H1 (cell line): ENCODE results near the gene FBXO38. TPM values are rescaled to one million over a fixed set of nuclear protein-coding genes. Genes with fewer than 3 reads are reported as not detected.

Source experiments
- CTCF ChIA-PET: fragments of 300-600 bp; sonication (Branson Sonifier 250); formaldehyde crosslinking; loops from one replicate; lab custom pipeline; 2021; ENCODE audit not compliant: partially characterized antibody; lab: Charles Lee
- POLR2A ChIA-PET: fragments of 300-600 bp; sonication (Branson Sonifier 250); formaldehyde crosslinking; loops from one replicate; lab custom pipeline; 2021; ENCODE audit warnings: inconsistent platforms; ENCODE audit not compliant: partially characterized antibody; lab: Charles Lee
- DNase-seq, 2 experiments: peaks; one replicate each; pipeline versions ENCODE4 v3.0.0 to v3.0.0-alpha.2; 2010 to 2022; ENCODE audit warnings: low spot score in 2 of 2, low read depth in 1 of 2, mixed read lengths in 1 of 2
- FAIRE-seq: peaks from 2 replicates; lab custom pipeline; 2011; peaks lifted over from hg19 to GRCh38; lab: Jason Lieb, UNC
- H2AFZ ChIP-seq: 2 replicates; pipeline ENCODE4 v1.8.1; 2012; ENCODE audit warnings: low read length, inconsistent platforms
- H2AK5ac ChIP-seq: 2 replicates; pipeline ENCODE4 v1.6.1; 2013; ENCODE audit warnings: low read depth, low read length
- H2BK120ac ChIP-seq: replicated peaks from 2 replicates; pipeline ENCODE3; 2013; ENCODE audit warnings: low read depth, low read length, inconsistent platforms
- H2BK12ac ChIP-seq: 2 replicates; pipeline ENCODE4 v1.6.1; 2013; ENCODE audit warnings: low read depth, low read length
- H2BK15ac ChIP-seq: 2 replicates; pipeline ENCODE4 v1.6.1; 2013; ENCODE audit warnings: low read length
- H2BK20ac ChIP-seq: 2 replicates; pipeline ENCODE4 v1.6.1; 2013; ENCODE audit warnings: low read length
- H2BK5ac ChIP-seq: 2 replicates; pipeline ENCODE4 v1.6.1; 2013; ENCODE audit warnings: low read depth, low read length
- H3K14ac ChIP-seq: 2 replicates; pipeline ENCODE4 v1.6.1; 2013; ENCODE audit warnings: inconsistent platforms; ENCODE audit not compliant: insufficient read length
- H3K18ac ChIP-seq: 2 replicates; pipeline ENCODE4 v1.6.1; 2013; ENCODE audit warnings: low read length; ENCODE audit errors: extremely low read depth
- H3K23ac ChIP-seq: 2 replicates; pipeline ENCODE4 v1.6.1; 2013; ENCODE audit warnings: inconsistent platforms; ENCODE audit not compliant: insufficient read length
- H3K23me2 ChIP-seq: 2 replicates; pipeline ENCODE4 v1.6.1; 2013; ENCODE audit warnings: low read depth, low read length
- H3K27ac ChIP-seq: 2 replicates; pipeline ENCODE4 v1.6.1; 2011; ENCODE audit warnings: low read depth, low read length, inconsistent platforms
- H3K27me3 ChIP-seq, 4 experiments: replicated peaks in 1 of 4; 1 replicate in 1 of 4; 2 replicates in 3 of 4; pipeline versions ENCODE4 v1.6.1 to v1.8.1; 2011 to 2013; ENCODE audit warnings: low read length in 3 of 4, mild to moderate bottlenecking in 3 of 4, inconsistent platforms in 2 of 4, mixed read lengths in 2 of 4, moderate library complexity in 1 of 4; ENCODE audit not compliant: control insufficient read depth in 3 of 4, insufficient read depth in 3 of 4; ENCODE audit errors: extremely low read depth in 1 of 4
- H3K36me3 ChIP-seq, 4 experiments: 2 replicates each; pipeline versions ENCODE4 v1.6.1 to v1.8.1; 2011 to 2013; ENCODE audit warnings: mild to moderate bottlenecking in 4 of 4, low read length in 3 of 4, moderate library complexity in 2 of 4, control low read depth in 1 of 4, inconsistent platforms in 1 of 4; ENCODE audit not compliant: insufficient read depth in 4 of 4, control insufficient read depth in 2 of 4
- H3K4ac ChIP-seq: replicated peaks from 2 replicates; pipeline ENCODE3; 2013; ENCODE audit warnings: low read length, low read depth, mixed read lengths, inconsistent platforms; ENCODE audit not compliant: insufficient read length
- H3K4me1 ChIP-seq, 4 experiments: replicated peaks in 1 of 4; 1 replicate in 1 of 4; 2 replicates in 3 of 4; pipeline versions ENCODE4 v1.6.1 to v1.8.1; 2011 to 2013; ENCODE audit warnings: low read length in 3 of 4, inconsistent platforms in 2 of 4, mixed read lengths in 1 of 4; ENCODE audit not compliant: insufficient read depth in 4 of 4, control insufficient read depth in 3 of 4
- H3K4me2 ChIP-seq, 2 experiments: 2 replicates each; pipeline versions ENCODE4 v1.6.1 to v1.8.1; 2011 to 2013; ENCODE audit warnings: low read depth in 2 of 2, low read length in 2 of 2, control low read depth in 1 of 2, inconsistent platforms in 1 of 2, mild to moderate bottlenecking in 1 of 2; ENCODE audit not compliant: insufficient read depth in 1 of 2
- H3K4me3 ChIP-seq, 4 experiments: fragments of 200-600, 300-600 bp in 1 of 4; sonication (generic), shearing (Covaris generic), sonication (Bioruptor Twin) in 1 of 4; 2 replicates each; pipeline versions ENCODE4 v1.5.1 to v1.8.1; 2011 to 2016; ENCODE audit warnings: low read length in 4 of 4, low read depth in 3 of 4, control low read depth in 2 of 4, inconsistent platforms in 2 of 4, mild to moderate bottlenecking in 2 of 4, mixed read lengths in 1 of 4, moderate library complexity in 1 of 4; ENCODE audit not compliant: insufficient read depth in 2 of 4; ENCODE audit errors: extremely low read depth in 1 of 4
- H3K56ac ChIP-seq: replicated peaks from 2 replicates; pipeline ENCODE3; 2013; ENCODE audit warnings: low read depth, mild to moderate bottlenecking, mixed read lengths, low read length, inconsistent platforms; ENCODE audit not compliant: insufficient read length
- H3K79me1 ChIP-seq: 2 replicates; pipeline ENCODE4 v1.6.1; 2013; ENCODE audit warnings: low read depth, low read length, control low read depth
- H3K79me2 ChIP-seq, 2 experiments: 2 replicates each; pipeline versions ENCODE4 v1.6.1 to v1.8.1; 2012 to 2013; ENCODE audit warnings: low read length in 2 of 2, mild to moderate bottlenecking in 2 of 2, inconsistent platforms in 1 of 2; ENCODE audit not compliant: insufficient read depth in 2 of 2, control insufficient read depth in 1 of 2
- H3K9ac ChIP-seq, 4 experiments: replicated peaks in 1 of 4; 1 replicate in 1 of 4; 2 replicates in 3 of 4; pipeline versions ENCODE4 v1.6.1 to v1.8.1; 2011 to 2013; ENCODE audit warnings: low read depth in 3 of 4, low read length in 3 of 4, control low read depth in 2 of 4, mild to moderate bottlenecking in 2 of 4, moderate library complexity in 2 of 4, inconsistent platforms in 1 of 4; ENCODE audit errors: extremely low read depth in 1 of 4
- H3K9me3 ChIP-seq, 2 experiments: 2 replicates each; pipeline versions ENCODE4 v1.6.1 to v1.8.1; 2012 to 2013; ENCODE audit warnings: mild to moderate bottlenecking in 2 of 2, moderate library complexity in 2 of 2, control low read depth in 1 of 2, inconsistent platforms in 1 of 2, low read depth in 1 of 2, low read length in 1 of 2, mixed read lengths in 1 of 2; ENCODE audit not compliant: insufficient read depth in 2 of 2
- H4K20me1 ChIP-seq, 2 experiments: replicated peaks in 1 of 2; 2 replicates each; pipeline versions ENCODE3 to v1.8.1; 2011 to 2013; ENCODE audit warnings: inconsistent platforms in 2 of 2, low read length in 2 of 2, mild to moderate bottlenecking in 1 of 2; ENCODE audit not compliant: insufficient read depth in 2 of 2, control insufficient read depth in 1 of 2
- H4K5ac ChIP-seq: 2 replicates; pipeline ENCODE4 v1.6.1; 2013; ENCODE audit warnings: low read length, low read depth, mixed read lengths, inconsistent platforms; ENCODE audit not compliant: insufficient read length
- H4K8ac ChIP-seq: 2 replicates; pipeline ENCODE4 v1.8.0; 2013; ENCODE audit warnings: mild to moderate bottlenecking, moderate library complexity, low read length, inconsistent platforms; ENCODE audit not compliant: insufficient read depth; ENCODE audit errors: extremely low read depth
- H4K91ac ChIP-seq: replicated peaks from 2 replicates; pipeline ENCODE3; 2013; ENCODE audit warnings: low read length, mixed read lengths, inconsistent platforms; ENCODE audit not compliant: insufficient read length
- CBX8 ChIP-seq: fragments of 300-800, 300-1000 bp; sonication (generic); IDR thresholded peaks from 2 replicates; pipeline ENCODE4 v1.7.1; 2016; ENCODE audit warnings: low read depth, low read length, borderline replicate concordance
- CHD2 ChIP-seq: IDR thresholded peaks from 2 replicates; pipeline ENCODE4 v1.6.1; 2012; ENCODE audit warnings: low read length, improper control_type of control experiment
- CTCF ChIP-seq, 3 experiments: IDR thresholded peaks; 1 replicate in 2 of 3; 2 replicates in 1 of 3; pipeline versions ENCODE4 v1.5.1 to v1.6.1; 2011; ENCODE audit warnings: low read length in 3 of 3, mild to moderate bottlenecking in 3 of 3, inconsistent platforms in 2 of 3, low read depth in 1 of 3, moderate library complexity in 1 of 3; ENCODE audit not compliant: insufficient read depth in 1 of 3; ENCODE audit errors: control extremely low read depth in 1 of 3
- HDAC2 ChIP-seq, 2 experiments: fragments of 300-600 bp in 1 of 2; sonication (generic) in 1 of 2; IDR thresholded peaks; 2 replicates each; pipeline ENCODE4 v1.6.1; 2011 to 2012; ENCODE audit warnings: low read depth in 2 of 2, low read length in 2 of 2, mild to moderate bottlenecking in 2 of 2, moderate library complexity in 2 of 2, borderline replicate concordance in 1 of 2, inconsistent platforms in 1 of 2
- JUND ChIP-seq: IDR thresholded peaks from 2 replicates; pipeline ENCODE4 v1.6.1; 2011; ENCODE audit warnings: mild to moderate bottlenecking, improper control_type of control experiment, low read length
- NANOG ChIP-seq: IDR thresholded peaks from 2 replicates; pipeline ENCODE4 v1.6.1; 2011; ENCODE audit warnings: low read length, low read depth, mild to moderate bottlenecking, inconsistent platforms; ENCODE audit not compliant: insufficient read depth, poor library complexity, severe bottlenecking
- NRF1 ChIP-seq: IDR thresholded peaks from 2 replicates; pipeline ENCODE4 v1.6.1; 2011; ENCODE audit warnings: mild to moderate bottlenecking, low read depth, low read length, improper control_type of control experiment
- POU5F1 ChIP-seq: IDR thresholded peaks from 2 replicates; pipeline ENCODE4 v1.6.1; 2011; ENCODE audit warnings: low read depth, mild to moderate bottlenecking, low read length, moderate library complexity
- SIN3A ChIP-seq, 2 experiments: IDR thresholded peaks in 1 of 2; conservative IDR thresholded peaks in 1 of 2; 2 replicates each; pipeline ENCODE4 v1.6.1; 2011 to 2012; ENCODE audit warnings: low read length in 2 of 2, improper control_type of control experiment in 1 of 2, low read depth in 1 of 2, mild to moderate bottlenecking in 1 of 2
- SP4 ChIP-seq: IDR thresholded peaks from 2 replicates; pipeline ENCODE4 v1.6.1; 2012; ENCODE audit warnings: low read length, inconsistent platforms
- SRF ChIP-seq: IDR thresholded peaks from 2 replicates; pipeline ENCODE4 v1.6.1; 2011; ENCODE audit warnings: mild to moderate bottlenecking, low read depth, low read length, moderate library complexity
- TEAD4 ChIP-seq: IDR thresholded peaks from 2 replicates; pipeline ENCODE4 v1.6.1; 2012; ENCODE audit warnings: low read depth, low read length, inconsistent platforms, mixed read lengths
- YY1 ChIP-seq: IDR thresholded peaks from 2 replicates; pipeline ENCODE4 v1.6.1; 2011; ENCODE audit warnings: low read depth, mild to moderate bottlenecking, low read length
- ZNF274 ChIP-seq: IDR thresholded peaks from 2 replicates; pipeline ENCODE4 v1.7.0; 2012; ENCODE audit warnings: low read length, borderline replicate concordance; ENCODE audit errors: extremely low read depth
- polyA plus RNA-seq, 7 experiments: library from polyadenylated mRNA; depleted of rRNA in 3 of 7; stranded (reverse) in 5 of 7; unstranded in 2 of 7; fragments of >200 nt in 5 of 7; fragments of 200-250 nt in 2 of 7; gene quantifications; 1 replicate in 5 of 7; 2 replicates in 1 of 7; 4 replicates in 1 of 7; pipeline versions ENCODE4 v1.2.1 to v1.2.3, GENCODE V29; 2011 to 2013; ENCODE audit warnings: missing spikeins in 2 of 7, mixed read lengths in 2 of 7
- total RNA-seq: library from RNA; stranded (reverse); fragmentation: NEBNext Ultra II Directional; extraction: Animal tissue kit (Norgen Biotek cat#: 25700); gene quantifications from 2 replicates; pipeline ENCODE4 v1.2.1, GENCODE V29; 2021

FBXO38 gene
- total and polyA plus RNA-seq, 2 of the 8 experiments (the other 6 are each of a cell fraction or from before 2014, with no cell fraction given) = 9.1 to 34.3 TPM

GRCh38 chr5:148368299-148368698 lies 15.5 kb upstream of the FBXO38 start:
- Histone ChIP-seq H3K23ac (no peak overlapping the region), H2BK120ac (no peak overlapping the region), H2AFZ (no peak overlapping the region), H2BK20ac (no peak overlapping the region), H3K36me3 (no peaks in the 10 kb centered on the region), H3K4me3 (no peak overlapping the region), H3K56ac (no peak overlapping the region), H3K79me2 (no peaks in the 10 kb centered on the region), H3K18ac (no peak overlapping the region), H3K79me1 (no peaks in the 10 kb centered on the region), H4K20me1 (no peaks in the 10 kb centered on the region), H4K91ac (no peak overlapping the region), H3K23me2 (no peaks in the 10 kb centered on the region), H3K4me1 (no peaks in the 10 kb centered on the region), H3K27ac (no peak overlapping the region), H2AK5ac (no peak overlapping the region), H3K4ac (no peak overlapping the region), H3K4me2 (no peak overlapping the region), H4K5ac (no peak overlapping the region), H2BK15ac (no peak overlapping the region), H4K8ac (no peak overlapping the region), H3K14ac (no peak overlapping the region), H3K27me3 (no peaks in the 10 kb centered on the region), H3K9ac (no peak overlapping the region), H2BK12ac (no peak overlapping the region), H2BK5ac (no peak overlapping the region), H3K9me3 (no peaks in the 10 kb centered on the region)
- DNase-seq = no peak
- CTCF ChIA-PET = no interaction called here
- POLR2A ChIA-PET = no interaction called here
- FAIRE-seq = no peak
- TF ChIP-seq NANOG (no peak), NRF1 (no peak), JUND (no peak), ZNF274 (no peak), YY1 (no peak), POU5F1 (no peak), SIN3A (conservative IDR thresholded peaks at IDR 0.05 in 1 of 2, IDR thresholded peaks at IDR 0.05 in 1 of 2; ENCODE audit: low read depth in 1 of 2, low read length in 2 of 2) (no peak), TEAD4 (no peak), CTCF (IDR thresholded peaks at IDR 0.05; ENCODE audit: control extremely low read depth in 1 of 3, insufficient read depth in 1 of 3, low read depth in 1 of 3, low read length in 3 of 3) (no peak), CBX8 (no peak), SRF (no peak), CHD2 (no peak), SP4 (no peak), HDAC2 (IDR thresholded peaks at IDR 0.05; ENCODE audit: borderline replicate concordance in 1 of 2, low read depth in 2 of 2, low read length in 2 of 2) (no peak)
